Fibroblast of lung (primary cell): ENCODE measurements around the gene FGR.
"Not testable (repeated sequence)": the region's sequence is repeated elsewhere in the genome, so short reads cannot be mapped to it uniquely, and the experiment has no call there.

Source experiments
- EZH2 ChIP-seq: IDR thresholded peaks from 2 replicates; pipeline ENCODE4 v1.5.1; 2012; ENCODE audit warnings: low read length, control low read depth, mild to moderate bottlenecking; ENCODE audit errors: missing control alignments
- TF ChIP-seq, protein P1 (sequence below), 2 donors: IDR thresholded peaks in 1 of 2; conservative IDR thresholded peaks in 1 of 2; 1 replicate in 1 of 2; 2 replicates in 1 of 2; pipeline ENCODE4 v1.5.1; 2011 to 2012; ENCODE audit warnings: low read length in 2 of 2, control low read depth in 1 of 2, inconsistent platforms in 1 of 2, low read depth in 1 of 2, mild to moderate bottlenecking in 1 of 2

DNA sequence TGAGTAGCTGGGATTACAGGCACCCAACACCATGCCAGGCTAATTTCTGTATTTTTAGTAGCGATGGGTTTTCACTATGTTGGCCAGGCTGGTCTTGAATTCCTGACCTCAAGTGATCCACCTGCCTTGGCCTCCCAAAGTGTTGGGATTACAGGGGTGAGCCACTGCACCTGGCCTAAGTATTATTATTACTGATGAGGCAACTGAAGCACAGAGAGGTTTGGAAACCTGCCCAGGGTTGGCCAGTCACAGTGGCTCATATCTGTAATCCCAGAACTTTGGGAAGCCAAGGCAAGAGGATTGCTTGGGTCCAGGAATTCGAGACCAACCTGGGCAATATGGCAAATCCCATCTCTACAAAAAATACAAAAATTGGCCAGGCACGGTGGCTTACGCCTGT is 7.3 kb downstream of the FGR start:
- TF ChIP-seq, protein P1, sequence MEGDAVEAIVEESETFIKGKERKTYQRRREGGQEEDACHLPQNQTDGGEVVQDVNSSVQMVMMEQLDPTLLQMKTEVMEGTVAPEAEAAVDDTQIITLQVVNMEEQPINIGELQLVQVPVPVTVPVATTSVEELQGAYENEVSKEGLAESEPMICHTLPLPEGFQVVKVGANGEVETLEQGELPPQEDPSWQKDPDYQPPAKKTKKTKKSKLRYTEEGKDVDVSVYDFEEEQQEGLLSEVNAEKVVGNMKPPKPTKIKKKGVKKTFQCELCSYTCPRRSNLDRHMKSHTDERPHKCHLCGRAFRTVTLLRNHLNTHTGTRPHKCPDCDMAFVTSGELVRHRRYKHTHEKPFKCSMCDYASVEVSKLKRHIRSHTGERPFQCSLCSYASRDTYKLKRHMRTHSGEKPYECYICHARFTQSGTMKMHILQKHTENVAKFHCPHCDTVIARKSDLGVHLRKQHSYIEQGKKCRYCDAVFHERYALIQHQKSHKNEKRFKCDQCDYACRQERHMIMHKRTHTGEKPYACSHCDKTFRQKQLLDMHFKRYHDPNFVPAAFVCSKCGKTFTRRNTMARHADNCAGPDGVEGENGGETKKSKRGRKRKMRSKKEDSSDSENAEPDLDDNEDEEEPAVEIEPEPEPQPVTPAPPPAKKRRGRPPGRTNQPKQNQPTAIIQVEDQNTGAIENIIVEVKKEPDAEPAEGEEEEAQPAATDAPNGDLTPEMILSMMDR (conservative IDR thresholded peaks at IDR 0.05 in 1 of 2, IDR thresholded peaks at IDR 0.05 in 1 of 2; ENCODE audit: low read depth in 1 of 2, low read length in 2 of 2): not testable (repeated sequence)
- TF ChIP-seq EZH2: not testable (repeated sequence)
